ENCODE measurements around the gene CEPT1. TPM values are rescaled to one million over a fixed set of nuclear protein-coding genes. Genes with fewer than 3 reads are reported as not detected.
A peak's percentile ranks its signal among the peaks of the same experiment; 100 is the strongest.

CEPT1 gene
- polyA plus RNA-seq, 1 of the 3 experiments (the other 2 are of a cell fraction), result 11.6 TPM

- no peak overlapping the region for H3K9ac ChIP-seq
- 61% methylated on average over 4 of the region's 6 CpGs for WGBS (ENCODE audit: low lambda C conversion rate)
- DNase-seq, result no peak
- H3K4me3 ChIP-seq (ENCODE audit: low read depth in 2 of 2, low read length in 1 of 2), result no peak overlapping the region
- no peaks in the 10 kb centered on the region for H3K9me3 ChIP-seq
- no peaks in the 10 kb centered on the region for H4K20me1 ChIP-seq (ENCODE audit: insufficient read depth)
- H3K4me1 ChIP-seq (ENCODE audit: control insufficient read depth in 1 of 2, insufficient read depth in 2 of 2, low read depth in 1 of 2, low read length in 1 of 2), result peaks cover 0 to 3% of the 10 kb centered on the region in 2 experiments; a peak in 1 of 4 replicates
- CTCF ChIA-PET, result interaction anchor here (1.7 to 2.2 kb wide), 2 partner anchors 25 to 202 kb away, joined by 4 to 9 read pairs; no protein-coding TSS in a partner anchor
- TF ChIP-seq, protein P1, sequence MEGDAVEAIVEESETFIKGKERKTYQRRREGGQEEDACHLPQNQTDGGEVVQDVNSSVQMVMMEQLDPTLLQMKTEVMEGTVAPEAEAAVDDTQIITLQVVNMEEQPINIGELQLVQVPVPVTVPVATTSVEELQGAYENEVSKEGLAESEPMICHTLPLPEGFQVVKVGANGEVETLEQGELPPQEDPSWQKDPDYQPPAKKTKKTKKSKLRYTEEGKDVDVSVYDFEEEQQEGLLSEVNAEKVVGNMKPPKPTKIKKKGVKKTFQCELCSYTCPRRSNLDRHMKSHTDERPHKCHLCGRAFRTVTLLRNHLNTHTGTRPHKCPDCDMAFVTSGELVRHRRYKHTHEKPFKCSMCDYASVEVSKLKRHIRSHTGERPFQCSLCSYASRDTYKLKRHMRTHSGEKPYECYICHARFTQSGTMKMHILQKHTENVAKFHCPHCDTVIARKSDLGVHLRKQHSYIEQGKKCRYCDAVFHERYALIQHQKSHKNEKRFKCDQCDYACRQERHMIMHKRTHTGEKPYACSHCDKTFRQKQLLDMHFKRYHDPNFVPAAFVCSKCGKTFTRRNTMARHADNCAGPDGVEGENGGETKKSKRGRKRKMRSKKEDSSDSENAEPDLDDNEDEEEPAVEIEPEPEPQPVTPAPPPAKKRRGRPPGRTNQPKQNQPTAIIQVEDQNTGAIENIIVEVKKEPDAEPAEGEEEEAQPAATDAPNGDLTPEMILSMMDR (IDR thresholded peaks at IDR 0.05), result peak; percentile 20; the same call in 1 of the 2 replicates
- TF ChIP-seq FOXM1 (IDR thresholded peaks at IDR 0.05; ENCODE audit: low read depth) (no peak), SMC3 (IDR thresholded peaks at IDR 0.05; ENCODE audit: low read depth, low read length) (0 out of 2 replicates have a peak, but pooled peaks have one; percentile 6), MEF2A (IDR thresholded peaks at IDR 0.05; ENCODE audit: borderline replicate concordance, low read depth) (no peak)
- no peak overlapping the region for H3K4me2 ChIP-seq
- H3K27me3 ChIP-seq (ENCODE audit: insufficient read depth), result no peaks in the 10 kb centered on the region
- H3K27ac ChIP-seq (ENCODE audit: low read depth in 2 of 2, low read length in 1 of 2), result no peak overlapping the region
- H3K79me2 ChIP-seq (ENCODE audit: insufficient read depth), result no peaks in the 10 kb centered on the region
- no peaks in the 10 kb centered on the region for H3K9me2 ChIP-seq
- no peak overlapping the region for H2AFZ ChIP-seq (ENCODE audit: low read depth)
- no peaks in the 10 kb centered on the region for H3F3A ChIP-seq (replicated peaks; ENCODE audit: insufficient read depth)
- POLR2A ChIA-PET, result no interaction called here
- H3K36me3 ChIP-seq (replicated peaks in 1 of 2; ENCODE audit: control insufficient read depth in 1 of 2, insufficient read depth in 2 of 2, low read length in 1 of 2), result no peaks in the 10 kb centered on the region
These were observed 57.7 kb downstream of the CEPT1 start for GRCh38 chr1:111197598-111198284.

- no peaks in the 10 kb centered on the region; a peak in 1 of 4 replicates for H3K4me1 ChIP-seq (ENCODE audit: control insufficient read depth in 1 of 2, insufficient read depth in 2 of 2, low read depth in 1 of 2, low read length in 1 of 2)
- H3K9me2 ChIP-seq, result no peaks in the 10 kb centered on the region
- no peaks in the 10 kb centered on the region for H3K36me3 ChIP-seq (replicated peaks in 1 of 2; ENCODE audit: control insufficient read depth in 1 of 2, insufficient read depth in 2 of 2, low read length in 1 of 2)
- H3K4me2 ChIP-seq, result no peak overlapping the region
- no peak overlapping the region for H3K27ac ChIP-seq (ENCODE audit: low read depth in 2 of 2, low read length in 1 of 2)
- no peak overlapping the region for H2AFZ ChIP-seq (ENCODE audit: low read depth)
- H3K9me3 ChIP-seq, result no peaks in the 10 kb centered on the region
- H3K79me2 ChIP-seq (ENCODE audit: insufficient read depth), result no peaks in the 10 kb centered on the region
- no peak overlapping the region for H3K4me3 ChIP-seq (ENCODE audit: low read depth in 2 of 2, low read length in 1 of 2)
- no peak overlapping the region for H3K9ac ChIP-seq
- H3F3A ChIP-seq (replicated peaks; ENCODE audit: insufficient read depth), result no peaks in the 10 kb centered on the region
- ChIA-PET CTCF (interaction anchor here (1.7 to 2.2 kb wide), 2 partner anchors 24 to 201 kb away, joined by 4 to 9 read pairs; no protein-coding TSS in a partner anchor), POLR2A (no interaction called here)
- no peaks in the 10 kb centered on the region for H4K20me1 ChIP-seq (ENCODE audit: insufficient read depth)
- no peaks in the 10 kb centered on the region for H3K27me3 ChIP-seq (ENCODE audit: insufficient read depth)
- 69% methylated on average over 5 of the region's 5 CpGs for WGBS (ENCODE audit: low lambda C conversion rate)
- no peak for DNase-seq
- TF ChIP-seq, protein P1 (IDR thresholded peaks at IDR 0.05), result no peak
- TF ChIP-seq GABPA (IDR thresholded peaks at IDR 0.05; ENCODE audit: low read depth), result no peak
- TF ChIP-seq NRF1 (IDR thresholded peaks at IDR 0.05; ENCODE audit: low read depth, low read length), result no peak
- TF ChIP-seq FOSL2 (IDR thresholded peaks at IDR 0.05; ENCODE audit: borderline replicate concordance, low read depth), result no peak
- TF ChIP-seq, protein P2, sequence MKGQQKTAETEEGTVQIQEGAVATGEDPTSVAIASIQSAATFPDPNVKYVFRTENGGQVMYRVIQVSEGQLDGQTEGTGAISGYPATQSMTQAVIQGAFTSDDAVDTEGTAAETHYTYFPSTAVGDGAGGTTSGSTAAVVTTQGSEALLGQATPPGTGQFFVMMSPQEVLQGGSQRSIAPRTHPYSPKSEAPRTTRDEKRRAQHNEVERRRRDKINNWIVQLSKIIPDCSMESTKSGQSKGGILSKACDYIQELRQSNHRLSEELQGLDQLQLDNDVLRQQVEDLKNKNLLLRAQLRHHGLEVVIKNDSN (IDR thresholded peaks at IDR 0.05; ENCODE audit: borderline replicate concordance, low read depth), result no peak
- no peak for TF ChIP-seq RAD21 (IDR thresholded peaks at IDR 0.05; ENCODE audit: low read length)
- no peak for TF ChIP-seq CHD2 (IDR thresholded peaks at IDR 0.05; ENCODE audit: low read length, partially characterized antibody)
- no peak for TF ChIP-seq YY1 (IDR thresholded peaks at IDR 0.05; ENCODE audit: low read depth)
- no peak for TF ChIP-seq RCOR1 (IDR thresholded peaks at IDR 0.05; ENCODE audit: low read length)
- TF ChIP-seq, protein P3, sequence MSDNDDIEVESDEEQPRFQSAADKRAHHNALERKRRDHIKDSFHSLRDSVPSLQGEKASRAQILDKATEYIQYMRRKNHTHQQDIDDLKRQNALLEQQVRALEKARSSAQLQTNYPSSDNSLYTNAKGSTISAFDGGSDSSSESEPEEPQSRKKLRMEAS (IDR thresholded peaks at IDR 0.05; ENCODE audit: low read depth), result no peak
- TF ChIP-seq USF2 (IDR thresholded peaks at IDR 0.05; ENCODE audit: borderline replicate concordance, low read depth, low read length), result no peak
- no peak for TF ChIP-seq MXI1 (IDR thresholded peaks at IDR 0.05; ENCODE audit: low read depth, low read length)
- no peak for TF ChIP-seq MEF2A (IDR thresholded peaks at IDR 0.05; ENCODE audit: borderline replicate concordance, low read depth)
- TF ChIP-seq FOXM1 (IDR thresholded peaks at IDR 0.05; ENCODE audit: low read depth), result no peak
- TF ChIP-seq NFIC (IDR thresholded peaks at IDR 0.05; ENCODE audit: borderline replicate concordance), result no peak
These were observed 58.8 kb downstream of the CEPT1 start for GRCh38 chr1:111198836-111199235.
